Mesenchymal stem cell (in vitro differentiated cells and primary cell): Measurements from ENCODE around the gene SMOC2.

Experiments
- DNase-seq: peaks from one replicate; pipeline ENCODE4 v3.0.0-alpha.2; 2013
- H2AFZ ChIP-seq: one replicate; pipeline ENCODE4 v1.6.1; 2013; ENCODE audit warnings: low read depth, mild to moderate bottlenecking, control low read depth, inconsistent platforms, low read length, moderate library complexity
- H2AK5ac ChIP-seq: 2 replicates; pipeline ENCODE4 v1.6.1; 2013; ENCODE audit warnings: low read length, moderate library complexity, mild to moderate bottlenecking, inconsistent platforms; ENCODE audit not compliant: severe bottlenecking
- H2BK120ac ChIP-seq: one replicate; pipeline ENCODE4 v1.6.1; 2013; ENCODE audit warnings: low read depth, mild to moderate bottlenecking, inconsistent platforms, low read length, moderate library complexity
- H2BK12ac ChIP-seq, 2 experiments: one replicate each; pipeline ENCODE4 v1.6.1; 2013; ENCODE audit warnings: inconsistent platforms in 2 of 2, low read length in 2 of 2, mild to moderate bottlenecking in 2 of 2, moderate library complexity in 2 of 2, control low read depth in 1 of 2
- H2BK15ac ChIP-seq: one replicate; pipeline ENCODE4 v1.6.1; 2013; ENCODE audit warnings: mild to moderate bottlenecking, low read depth, inconsistent platforms; ENCODE audit not compliant: poor library complexity, severe bottlenecking
- H2BK5ac ChIP-seq: 2 replicates; pipeline ENCODE4 v1.6.1; 2013; ENCODE audit warnings: low read depth, mild to moderate bottlenecking, low read length, control low read depth, inconsistent platforms; ENCODE audit not compliant: poor library complexity, severe bottlenecking
- H3K14ac ChIP-seq, 2 experiments: one replicate each; pipeline ENCODE4 v1.6.1; 2013; ENCODE audit warnings: inconsistent platforms in 2 of 2, low read length in 2 of 2, control low read depth in 1 of 2, mild to moderate bottlenecking in 1 of 2, moderate library complexity in 1 of 2
- H3K18ac ChIP-seq, 2 experiments: one replicate each; pipeline ENCODE4 v1.6.1; 2013; ENCODE audit warnings: inconsistent platforms in 2 of 2, low read length in 2 of 2, control low read depth in 1 of 2, low read depth in 1 of 2, mild to moderate bottlenecking in 1 of 2
- H3K23ac ChIP-seq, 2 experiments: one replicate each; pipeline ENCODE4 v1.6.1; 2013; ENCODE audit warnings: inconsistent platforms in 2 of 2, low read length in 2 of 2, mild to moderate bottlenecking in 2 of 2, moderate library complexity in 2 of 2, control low read depth in 1 of 2
- H3K27ac ChIP-seq: 2 replicates; pipeline ENCODE4 v1.5.1; 2013; ENCODE audit warnings: mild to moderate bottlenecking, moderate library complexity, low read length, control low read depth, inconsistent platforms; ENCODE audit not compliant: poor library complexity, severe bottlenecking
- H3K27me3 ChIP-seq, 2 experiments: 2 replicates each; pipeline versions ENCODE4 v1.6.1 to v1.7.0; 2013; ENCODE audit warnings: low read length in 2 of 2, mild to moderate bottlenecking in 2 of 2, moderate library complexity in 2 of 2, control low read depth in 1 of 2, inconsistent platforms in 1 of 2; ENCODE audit not compliant: control insufficient read depth in 1 of 2, insufficient read depth in 1 of 2
- H3K36me3 ChIP-seq, 2 experiments: 2 replicates each; pipeline versions ENCODE4 v1.6.1 to v1.7.0; 2013; ENCODE audit warnings: low read length in 2 of 2, control low read depth in 1 of 2, inconsistent platforms in 1 of 2, low read depth in 1 of 2, mild to moderate bottlenecking in 1 of 2; ENCODE audit not compliant: insufficient read depth in 2 of 2, control insufficient read depth in 1 of 2
- H3K4ac ChIP-seq, 2 experiments: one replicate each; pipeline ENCODE4 v1.6.1; 2013; ENCODE audit warnings: inconsistent platforms in 2 of 2, low read length in 2 of 2, mild to moderate bottlenecking in 2 of 2, moderate library complexity in 2 of 2, control low read depth in 1 of 2, low read depth in 1 of 2
- H3K4me1 ChIP-seq: 2 replicates; pipeline ENCODE4 v1.6.1; 2013; ENCODE audit warnings: low read depth, low read length, control low read depth; ENCODE audit not compliant: control insufficient read depth, insufficient read depth
- H3K4me2 ChIP-seq: 2 replicates; pipeline ENCODE4 v1.6.1; 2013; ENCODE audit warnings: low read length, mild to moderate bottlenecking, inconsistent platforms; ENCODE audit not compliant: poor library complexity, severe bottlenecking
- H3K4me3 ChIP-seq, 2 experiments: 2 replicates each; pipeline versions ENCODE4 v1.5.1 to v1.7.0; 2013; ENCODE audit warnings: low read length in 2 of 2, mild to moderate bottlenecking in 2 of 2, control low read depth in 1 of 2, low read depth in 1 of 2; ENCODE audit not compliant: insufficient read depth in 1 of 2
- H3K79me1 ChIP-seq: replicated peaks from 2 replicates; pipeline ENCODE4 v1.6.1; 2013; ENCODE audit warnings: mild to moderate bottlenecking, control low read depth, low read length, inconsistent platforms; ENCODE audit not compliant: poor library complexity, severe bottlenecking
- H3K9ac ChIP-seq: 2 replicates; pipeline ENCODE4 v1.7.0; 2013; ENCODE audit warnings: mild to moderate bottlenecking, low read length, moderate library complexity
- H3K9me3 ChIP-seq: 2 replicates; pipeline ENCODE4 v1.7.0; 2013; ENCODE audit warnings: mild to moderate bottlenecking, low read length; ENCODE audit not compliant: control insufficient read depth
- H4K8ac ChIP-seq: one replicate; pipeline ENCODE4 v1.6.1; 2013; ENCODE audit warnings: inconsistent platforms, mild to moderate bottlenecking, low read length, moderate library complexity
- H4K91ac ChIP-seq: one replicate; pipeline ENCODE4 v1.6.1; 2013; ENCODE audit warnings: mild to moderate bottlenecking, low read length, inconsistent platforms
- WGBS: methylation state at CpG from one replicate; pipeline ENCODE4 v1.1.7; 2013; ENCODE audit warnings: mixed read lengths; 5-methylcytosine and 5-hydroxymethylcytosine counted together

SMOC2 gene

GRCh38 chr6:168563656-168564055, 122.7 kb downstream of the SMOC2 start:
- 72% methylated on average over 6 of the region's 11 CpGs for WGBS
- Histone ChIP-seq H3K27me3 (no peaks in the 10 kb centered on the region), H2AK5ac (no peak overlapping the region), H3K4me2 (no peak overlapping the region), H2AFZ (no peak overlapping the region), H3K9ac (no peak overlapping the region), H3K9me3 (peaks cover 3% of the 10 kb centered on the region), H3K4me1 (peaks cover 1% of the 10 kb centered on the region), H3K4me3 (no peak overlapping the region), H3K23ac (no peak overlapping the region), H3K79me1 (no peaks in the 10 kb centered on the region), H3K18ac (no peak overlapping the region), H4K91ac (no peak overlapping the region), H3K4ac (no peak overlapping the region), H4K8ac (no peak overlapping the region), H2BK5ac (no peak overlapping the region), H3K27ac (no peak overlapping the region), H3K36me3 (no peaks in the 10 kb centered on the region), H2BK12ac (no peak overlapping the region), H3K14ac (no peak overlapping the region), H2BK15ac (no peak overlapping the region), H2BK120ac (no peak overlapping the region)
- no peak for DNase-seq

DNA sequence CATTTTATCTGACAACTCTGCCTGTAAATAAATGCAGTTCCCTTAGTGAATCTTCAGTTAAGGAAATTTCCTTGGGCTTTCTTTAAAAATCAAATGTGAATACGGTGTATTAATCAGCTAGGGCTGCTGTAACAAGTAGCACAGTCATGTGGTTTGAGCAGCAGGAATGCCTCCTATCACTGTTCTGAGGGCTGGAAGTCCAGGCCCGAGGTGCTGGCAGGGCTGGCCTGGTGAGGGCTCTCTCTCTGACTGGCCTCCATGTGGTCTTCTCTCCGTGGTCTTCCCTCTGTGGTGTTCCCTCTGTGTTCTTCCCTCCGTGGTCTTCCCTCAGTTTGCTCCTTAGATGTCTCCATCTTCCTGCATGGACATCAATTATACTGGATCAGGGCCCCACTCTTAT, 124.1 kb downstream of the SMOC2 start:
- 65% methylated on average over 4 of the region's 4 CpGs for WGBS
- H3K27me3 ChIP-seq, result no peaks in the 10 kb centered on the region
- no peak overlapping the region for H3K9ac ChIP-seq

GRCh38 chr6:168570211-168570610, 129.2 kb downstream of the SMOC2 start:
- Histone ChIP-seq H3K79me1 (no peaks in the 10 kb centered on the region), H3K18ac (no peak overlapping the region), H4K8ac (no peak overlapping the region), H2AK5ac (no peak overlapping the region), H3K27me3 (no peaks in the 10 kb centered on the region), H2BK12ac (no peak overlapping the region), H3K36me3 (no peaks in the 10 kb centered on the region), H3K9me3 (no peaks in the 10 kb centered on the region), H3K14ac (no peak overlapping the region), H2BK15ac (no peak overlapping the region), H2BK5ac (no peak overlapping the region), H3K4me3 (no peak overlapping the region), H4K91ac (no peak overlapping the region), H3K9ac (no peak overlapping the region), H3K27ac (no peak overlapping the region), H3K4me1 (peaks cover 1% of the 10 kb centered on the region), H3K4me2 (no peak overlapping the region), H2AFZ (no peak overlapping the region), H3K23ac (no peak overlapping the region), H2BK120ac (no peak overlapping the region), H3K4ac (no peak overlapping the region)
- WGBS, result 80% methylated on average over 11 of the region's 11 CpGs
- no peak for DNase-seq

More for the DNA sequence above, 124.1 kb downstream of the SMOC2 start:
- no peak overlapping the region for H3K4me2 ChIP-seq
- H3K4ac ChIP-seq, result no peak overlapping the region
- no peak overlapping the region for H2BK12ac ChIP-seq
- H3K4me3 ChIP-seq, result no peak overlapping the region
- no peak overlapping the region for H2AFZ ChIP-seq
- no peak overlapping the region for H2BK15ac ChIP-seq
- H3K36me3 ChIP-seq, result no peaks in the 10 kb centered on the region
- no peak overlapping the region for H4K8ac ChIP-seq
- no peak overlapping the region for H4K91ac ChIP-seq
- no peak overlapping the region for H2AK5ac ChIP-seq
- no peak overlapping the region for H3K27ac ChIP-seq
- no peaks in the 10 kb centered on the region for H3K4me1 ChIP-seq
- H3K79me1 ChIP-seq, result no peaks in the 10 kb centered on the region
- peaks cover 3% of the 10 kb centered on the region for H3K9me3 ChIP-seq
- H3K14ac ChIP-seq, result no peak overlapping the region
- no peak overlapping the region for H2BK5ac ChIP-seq
- H3K23ac ChIP-seq, result no peak overlapping the region
- H3K18ac ChIP-seq, result no peak overlapping the region
- DNase-seq, result no peak
- H2BK120ac ChIP-seq, result no peak overlapping the region

GRCh38 chr6:168571268-168571667, 130.3 kb downstream of the SMOC2 start:
- Histone ChIP-seq H2BK5ac (no peak overlapping the region), H3K36me3 (no peaks in the 10 kb centered on the region), H3K79me1 (no peaks in the 10 kb centered on the region), H2BK120ac (no peak overlapping the region), H2AK5ac (no peak overlapping the region), H3K18ac (no peak overlapping the region), H2BK15ac (no peak overlapping the region), H3K4me2 (no peak overlapping the region), H3K27ac (no peak overlapping the region), H2AFZ (no peak overlapping the region), H3K9me3 (no peaks in the 10 kb centered on the region), H4K8ac (no peak overlapping the region), H3K27me3 (no peaks in the 10 kb centered on the region), H3K4ac (no peak overlapping the region), H2BK12ac (no peak overlapping the region), H3K4me3 (no peak overlapping the region), H4K91ac (no peak overlapping the region), H3K9ac (no peak overlapping the region), H3K4me1 (peaks cover 1% of the 10 kb centered on the region), H3K23ac (no peak overlapping the region), H3K14ac (no peak overlapping the region)
- no peak for DNase-seq
- 94% methylated on average over 19 of the region's 19 CpGs for WGBS
